Keratinocyte (primary cell): ENCODE results near the gene CA12. TPM values are rescaled to one million over a fixed set of nuclear protein-coding genes. Genes with fewer than 3 reads are reported as not detected.

Source experiments
- DNase-seq: peaks from one replicate; pipeline ENCODE4 v3.0.0-alpha.2; 2011; ENCODE audit warnings: low read depth, missing footprints, low spot score
- FAIRE-seq: peaks from 2 replicates; lab custom pipeline; 2011; peaks lifted over from hg19 to GRCh38; lab: Jason Lieb, UNC
- H2AFZ ChIP-seq: 2 replicates; pipeline ENCODE4 v1.6.0; 2012; ENCODE audit warnings: low read length, control low read depth, inconsistent platforms; ENCODE audit not compliant: control insufficient read depth
- H3K27ac ChIP-seq: 2 replicates; pipeline ENCODE4 v1.5.1; 2011; ENCODE audit warnings: low read length; ENCODE audit not compliant: control insufficient read depth, insufficient read depth
- H3K27me3 ChIP-seq: 3 replicates; pipeline ENCODE4 v1.6.0; 2011; ENCODE audit warnings: low read length; ENCODE audit not compliant: control insufficient read depth, insufficient read depth; ENCODE audit errors: extremely low read depth
- H3K36me3 ChIP-seq, 2 experiments: 2 replicates in 1 of 2; 3 replicates in 1 of 2; pipeline ENCODE4 v1.5.1; 2011; ENCODE audit warnings: low read length in 2 of 2, mild to moderate bottlenecking in 1 of 2; ENCODE audit not compliant: control insufficient read depth in 2 of 2, insufficient read depth in 2 of 2; ENCODE audit errors: extremely low read depth in 1 of 2
- H3K4me1 ChIP-seq: 3 replicates; pipeline ENCODE4 v1.5.1; 2011; ENCODE audit warnings: low read length; ENCODE audit not compliant: control insufficient read depth, insufficient read depth; ENCODE audit errors: extremely low read depth
- H3K4me2 ChIP-seq: 3 replicates; pipeline ENCODE4 v1.6.0; 2011; ENCODE audit warnings: low read depth, low read length; ENCODE audit not compliant: control insufficient read depth, insufficient read depth; ENCODE audit errors: extremely low read depth
- H3K4me3 ChIP-seq, 3 experiments: fragments of 200-600 bp in 1 of 3; sonication (generic) in 1 of 3; 2 replicates in 2 of 3; 3 replicates in 1 of 3; pipeline ENCODE4 v1.5.1; 2011 to 2016; ENCODE audit warnings: low read length in 3 of 3, mild to moderate bottlenecking in 3 of 3, control low read depth in 2 of 3, inconsistent platforms in 1 of 3, low read depth in 1 of 3, mixed read lengths in 1 of 3, mixed run types in 1 of 3, moderate library complexity in 1 of 3; ENCODE audit not compliant: control insufficient read depth in 2 of 3, insufficient read depth in 2 of 3; ENCODE audit errors: extremely low read depth in 1 of 3
- H3K79me2 ChIP-seq: 2 replicates; pipeline ENCODE4 v1.6.0; 2012; ENCODE audit warnings: low read length; ENCODE audit not compliant: control insufficient read depth, insufficient read depth
- H3K9ac ChIP-seq: 3 replicates; pipeline ENCODE4 v1.6.0; 2011; ENCODE audit warnings: low read length; ENCODE audit not compliant: control insufficient read depth, insufficient read depth; ENCODE audit errors: extremely low read depth
- H3K9me1 ChIP-seq: 3 replicates; pipeline ENCODE4 v1.6.0; 2011; ENCODE audit warnings: low read length; ENCODE audit not compliant: control insufficient read depth, insufficient read depth; ENCODE audit errors: extremely low read depth
- H3K9me3 ChIP-seq: 2 replicates; pipeline ENCODE4 v1.5.1; 2012; ENCODE audit warnings: low read depth, low read length; ENCODE audit not compliant: control insufficient read depth
- H4K20me1 ChIP-seq: 3 replicates; pipeline ENCODE4 v1.6.0; 2011; ENCODE audit warnings: low read length; ENCODE audit not compliant: control insufficient read depth, insufficient read depth; ENCODE audit errors: extremely low read depth
- EZH2 ChIP-seq: IDR thresholded peaks from one replicate; pipeline ENCODE4 v1.6.1; 2012; ENCODE audit warnings: inconsistent platforms, mild to moderate bottlenecking, low read length, moderate library complexity
- dilution Hi-C: fragments of 300-500 bp; cut with MboI; formaldehyde crosslinking; loops from one replicate; pipeline ENCODE4 v1.7.0; 2020; ENCODE audit warnings: low sequenced_read_pairs; ENCODE audit not compliant: extremely low pct_ligation_motif_present
- polyA plus RNA-seq, 5 experiments: library from polyadenylated mRNA; depleted of rRNA in 3 of 5; stranded (reverse) in 3 of 5; stranded (forward) in 1 of 5; unstranded in 1 of 5; fragments of >200 nt; gene quantifications; 1 replicate in 1 of 5; 2 replicates in 3 of 5; 3 replicates in 1 of 5; pipeline versions ENCODE4 v1.2.1 to v1.2.3, GENCODE V29; 2011 to 2012; ENCODE audit warnings: missing spikeins in 2 of 5, low read depth in 1 of 5, low replicate concordance in 1 of 5
- TF ChIP-seq, protein P1 (sequence below), 3 experiments: IDR thresholded peaks in 1 of 3; conservative IDR thresholded peaks in 1 of 3; optimal IDR thresholded peaks in 1 of 3; 2 replicates in 2 of 3; 3 replicates in 1 of 3; pipeline versions ENCODE3 to v1.5.1; 2011; ENCODE audit warnings: low read length in 3 of 3, mild to moderate bottlenecking in 3 of 3, moderate library complexity in 2 of 3, control low read depth in 1 of 3, inconsistent platforms in 1 of 3; ENCODE audit not compliant: insufficient read depth in 2 of 3; ENCODE audit errors: extremely low read depth in 1 of 3

CA12 gene
- polyA plus RNA-seq, 1 donor (not counting 4 experiments of a cell fraction or from before 2014, with no cell fraction given) = 158 TPM

DNA sequence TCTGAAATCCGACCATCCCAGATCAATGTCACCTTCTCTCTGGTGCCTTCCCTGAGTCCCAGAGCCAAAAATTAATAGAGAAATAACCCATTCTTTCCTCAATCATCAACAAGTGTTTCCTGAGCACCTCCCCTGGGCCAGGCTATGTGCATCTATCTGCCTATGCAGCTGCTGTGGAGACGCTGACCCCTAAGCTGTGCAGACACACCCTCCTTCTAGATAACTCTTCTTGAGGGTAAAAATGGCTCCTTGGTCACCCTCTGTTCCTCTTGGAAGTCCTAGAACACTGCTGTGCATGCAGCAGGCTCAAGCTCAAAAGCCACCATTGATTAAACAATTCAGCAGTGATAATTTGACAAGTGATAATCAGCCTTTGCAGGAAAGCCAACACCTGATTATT lies 18.4 kb downstream of the CA12 start:
- TF ChIP-seq, protein P1, sequence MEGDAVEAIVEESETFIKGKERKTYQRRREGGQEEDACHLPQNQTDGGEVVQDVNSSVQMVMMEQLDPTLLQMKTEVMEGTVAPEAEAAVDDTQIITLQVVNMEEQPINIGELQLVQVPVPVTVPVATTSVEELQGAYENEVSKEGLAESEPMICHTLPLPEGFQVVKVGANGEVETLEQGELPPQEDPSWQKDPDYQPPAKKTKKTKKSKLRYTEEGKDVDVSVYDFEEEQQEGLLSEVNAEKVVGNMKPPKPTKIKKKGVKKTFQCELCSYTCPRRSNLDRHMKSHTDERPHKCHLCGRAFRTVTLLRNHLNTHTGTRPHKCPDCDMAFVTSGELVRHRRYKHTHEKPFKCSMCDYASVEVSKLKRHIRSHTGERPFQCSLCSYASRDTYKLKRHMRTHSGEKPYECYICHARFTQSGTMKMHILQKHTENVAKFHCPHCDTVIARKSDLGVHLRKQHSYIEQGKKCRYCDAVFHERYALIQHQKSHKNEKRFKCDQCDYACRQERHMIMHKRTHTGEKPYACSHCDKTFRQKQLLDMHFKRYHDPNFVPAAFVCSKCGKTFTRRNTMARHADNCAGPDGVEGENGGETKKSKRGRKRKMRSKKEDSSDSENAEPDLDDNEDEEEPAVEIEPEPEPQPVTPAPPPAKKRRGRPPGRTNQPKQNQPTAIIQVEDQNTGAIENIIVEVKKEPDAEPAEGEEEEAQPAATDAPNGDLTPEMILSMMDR (optimal IDR thresholded peaks at IDR 0.05 in 1 of 3, IDR thresholded peaks at IDR 0.05 in 1 of 3, conservative IDR thresholded peaks at IDR 0.05 in 1 of 3; ENCODE audit: extremely low read depth in 1 of 3, insufficient read depth in 2 of 3, low read length in 3 of 3) = no peak
- no peak for TF ChIP-seq EZH2
- Histone ChIP-seq H3K4me1 (peaks cover 11% of the 10 kb centered on the region), H2AFZ (no peak overlapping the region), H3K4me3 (no peak overlapping the region), H3K9me1 (peaks cover 3% of the 10 kb centered on the region), H4K20me1 (no peaks in the 10 kb centered on the region), H3K27ac (no peak overlapping the region), H3K9ac (no peak overlapping the region), H3K4me2 (no peak overlapping the region), H3K36me3 (peaks cover 18 to 20% of the 10 kb centered on the region in 2 experiments), H3K9me3 (no peaks in the 10 kb centered on the region), H3K79me2 (no peaks in the 10 kb centered on the region), H3K27me3 (no peaks in the 10 kb centered on the region)
- DNase-seq = no peak
- no peak for FAIRE-seq
- dilution Hi-C loops = no loop called here

DNA sequence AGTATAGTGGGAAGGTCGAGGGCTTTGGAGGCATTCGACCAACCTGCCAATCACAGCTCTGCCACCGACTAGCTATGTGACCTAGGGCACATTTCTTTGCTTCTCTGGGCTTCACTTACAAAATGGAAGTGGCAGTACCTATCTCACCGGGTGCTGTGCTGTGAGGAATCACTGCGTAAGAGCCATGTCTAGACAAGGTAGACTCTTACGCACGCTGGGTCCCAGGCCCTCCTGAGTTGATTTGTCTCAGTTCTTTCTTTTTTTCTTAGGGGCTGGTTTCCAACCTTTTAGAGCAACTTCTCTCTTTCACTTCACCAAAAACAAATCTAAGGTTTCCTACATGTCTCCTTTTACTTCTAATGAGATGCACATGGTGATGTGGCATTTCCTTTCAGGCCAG lies 18.8 kb downstream of the CA12 start:
- no peak overlapping the region for H3K4me3 ChIP-seq
- H3K9ac ChIP-seq = no peak overlapping the region
- no peaks in the 10 kb centered on the region for H3K9me3 ChIP-seq
- dilution Hi-C loops = no loop called here
- peaks cover 8% of the 10 kb centered on the region for H3K4me1 ChIP-seq
- no peaks in the 10 kb centered on the region for H3K79me2 ChIP-seq
- TF ChIP-seq EZH2 = no peak
- TF ChIP-seq, protein P1 (optimal IDR thresholded peaks at IDR 0.05 in 1 of 3, IDR thresholded peaks at IDR 0.05 in 1 of 3, conservative IDR thresholded peaks at IDR 0.05 in 1 of 3; ENCODE audit: extremely low read depth in 1 of 3, insufficient read depth in 2 of 3, low read length in 3 of 3) = no peak
- H3K36me3 ChIP-seq = peaks cover 17 to 20% of the 10 kb centered on the region in 2 experiments
- H3K27ac ChIP-seq = no peak overlapping the region
- no peak for DNase-seq
- H3K9me1 ChIP-seq = peaks cover 3% of the 10 kb centered on the region
- H2AFZ ChIP-seq = no peak overlapping the region
- H4K20me1 ChIP-seq = no peaks in the 10 kb centered on the region
- no peak for FAIRE-seq
- no peak overlapping the region for H3K4me2 ChIP-seq
- H3K27me3 ChIP-seq = no peaks in the 10 kb centered on the region
